Prostate gland (tissue), 2 donors: ENCODE results near the gene IGF1. TPM values are rescaled to one million over a fixed set of nuclear protein-coding genes. Genes with fewer than 3 reads are reported as not detected.

Experiments
- DNase-seq: peaks from one replicate; pipeline ENCODE4 v3.0.0-alpha.2; 2019; ENCODE audit warnings: low spot score
- H3K27ac ChIP-seq, 2 donors: fragments of 200-600 bp; sonication (generic); 2 replicates each; pipeline ENCODE4 v1.5.1; 2017 to 2019
- H3K27me3 ChIP-seq: fragments of 200-600 bp; sonication (generic); replicated peaks from 2 replicates; pipeline ENCODE4 v1.5.1; 2019; ENCODE audit not compliant: insufficient read depth
- H3K36me3 ChIP-seq, 2 donors: fragments of 200-600 bp; sonication (generic); 1 replicate in 1 of 2; 2 replicates in 1 of 2; pipeline versions ENCODE4 v1.5.1 to v1.8.1; 2017 to 2019
- H3K4me1 ChIP-seq: fragments of 200-600 bp; sonication (generic); replicated peaks from 2 replicates; pipeline ENCODE4 v1.5.1; 2019
- H3K4me3 ChIP-seq, 2 donors: fragments of 200-600 bp; sonication (generic); 2 replicates each; pipeline ENCODE4 v1.5.1; 2017 to 2019
- H3K9me3 ChIP-seq: fragments of 200-600 bp; sonication (generic); 2 replicates; pipeline ENCODE4 v1.5.1; 2017
- CTCF ChIP-seq, 4 experiments: fragments of 200-600 bp in 2 of 4; fragments of 450-650 bp in 2 of 4; sonication (generic) in 2 of 4; IDR thresholded peaks; 1 replicate in 3 of 4; 2 replicates in 1 of 4; pipeline ENCODE4 v1.5.1; 2016 to 2019; ENCODE audit warnings: antibody characterized with exemption in 4 of 4, mild to moderate bottlenecking in 2 of 4, moderate library complexity in 2 of 4
- POLR2A ChIP-seq: fragments of 450-650 bp; IDR thresholded peaks from one replicate; pipeline ENCODE4 v1.6.1; 2016; ENCODE audit warnings: antibody characterized with exemption, mild to moderate bottlenecking
- POLR2AphosphoS5 ChIP-seq: sonication (generic); formaldehyde crosslinking; IDR thresholded peaks from one replicate; pipeline ENCODE4 v1.6.1; 2017; ENCODE audit warnings: antibody characterized with exemption
- WGBS: methylation state at CpG from one replicate; pipeline ENCODE4 v1.1.5; 2018; 5-methylcytosine and 5-hydroxymethylcytosine counted together
- intact Hi-C: fragments of 100-400 bp; cut with DNase I; formaldehyde crosslinking; loops from one replicate; pipeline ENCODE4 v1.14.2; 2022
- total RNA-seq, 2 donors: library from RNA; depleted of rRNA; stranded (reverse); fragments of >200 nt; gene quantifications; one replicate each; pipeline ENCODE4 v1.1.0, GENCODE V29; 2016

Gene IGF1
- total RNA-seq, 2 donors from 2014 or later, result 6.9 to 35.6 TPM

DNA sequence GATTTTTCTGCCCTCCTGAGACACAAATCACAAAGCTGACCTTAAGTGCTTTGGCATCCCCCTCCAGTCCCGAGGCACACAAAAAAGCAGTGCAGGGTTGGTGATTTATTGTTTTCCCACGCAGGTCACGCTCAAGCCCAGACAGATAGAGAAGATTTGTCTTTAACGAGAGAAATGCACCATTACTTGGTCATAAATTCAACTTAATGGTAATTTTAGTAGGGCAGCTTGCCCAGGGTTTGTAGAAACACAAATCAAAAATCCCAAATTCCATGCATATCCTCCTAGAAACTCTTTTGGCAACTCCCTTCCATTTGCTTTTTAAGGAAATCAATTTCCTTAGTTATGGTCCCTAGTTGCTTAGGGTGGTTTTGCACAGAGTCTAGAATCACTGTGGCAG is 132.6 kb downstream of the IGF1 start:
- H3K4me1 ChIP-seq, result no peaks in the 10 kb centered on the region
- intact Hi-C loops, result no loop called here
- WGBS, result 17% methylated on average over 4 of the region's 4 CpGs
- no peak for DNase-seq
- no peaks in the 10 kb centered on the region for H3K9me3 ChIP-seq
- no peaks in the 10 kb centered on the region for H3K27me3 ChIP-seq
- H3K4me3 ChIP-seq, result no peak overlapping the region
- no peak overlapping the region for H3K27ac ChIP-seq
- no peaks in the 10 kb centered on the region for H3K36me3 ChIP-seq
- TF ChIP-seq CTCF (IDR thresholded peaks at IDR 0.05) (no peak), POLR2A (no peak), POLR2AphosphoS5 (no peak)
